ENCODE measurements around the gene BCO2.

The BCO2 gene

DNA sequence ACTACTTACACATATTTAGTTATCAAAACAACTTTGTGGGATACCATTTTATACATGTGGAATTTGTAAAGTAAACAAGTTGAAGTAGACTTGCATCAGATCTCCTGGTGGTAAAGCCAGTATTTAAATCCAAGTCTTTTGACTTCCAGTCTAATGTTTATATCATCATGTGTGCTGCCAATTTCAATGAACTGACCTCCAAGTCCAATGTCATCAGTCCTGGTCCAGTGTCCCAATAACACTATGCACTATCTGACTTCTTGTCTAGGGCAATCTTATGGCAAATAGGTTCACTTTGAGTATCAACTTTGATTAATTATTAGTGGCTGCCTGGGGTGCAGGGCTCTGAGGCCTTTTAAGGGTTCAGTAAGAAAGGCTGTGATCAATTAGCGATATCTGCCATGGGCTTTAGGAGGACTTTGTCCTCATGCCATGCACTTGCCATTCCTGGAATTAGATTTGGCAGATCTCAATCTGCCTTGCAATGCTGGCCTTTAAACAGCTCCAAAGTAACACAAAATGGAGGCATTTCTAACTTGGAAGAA is 41.3 kb downstream of the BCO2 start:
- no peaks in the 10 kb centered on the region for H3K4me1 ChIP-seq (ENCODE audit: insufficient read depth, low read length)
- no peaks in the 10 kb centered on the region for H3K9me3 ChIP-seq (ENCODE audit: control insufficient read depth, insufficient read depth, low read length)
- H3K36me3 ChIP-seq (ENCODE audit: insufficient read depth, low read length): no peaks in the 10 kb centered on the region
- no peak overlapping the region for H3K9ac ChIP-seq (ENCODE audit: low read depth, low read length)

DNA sequence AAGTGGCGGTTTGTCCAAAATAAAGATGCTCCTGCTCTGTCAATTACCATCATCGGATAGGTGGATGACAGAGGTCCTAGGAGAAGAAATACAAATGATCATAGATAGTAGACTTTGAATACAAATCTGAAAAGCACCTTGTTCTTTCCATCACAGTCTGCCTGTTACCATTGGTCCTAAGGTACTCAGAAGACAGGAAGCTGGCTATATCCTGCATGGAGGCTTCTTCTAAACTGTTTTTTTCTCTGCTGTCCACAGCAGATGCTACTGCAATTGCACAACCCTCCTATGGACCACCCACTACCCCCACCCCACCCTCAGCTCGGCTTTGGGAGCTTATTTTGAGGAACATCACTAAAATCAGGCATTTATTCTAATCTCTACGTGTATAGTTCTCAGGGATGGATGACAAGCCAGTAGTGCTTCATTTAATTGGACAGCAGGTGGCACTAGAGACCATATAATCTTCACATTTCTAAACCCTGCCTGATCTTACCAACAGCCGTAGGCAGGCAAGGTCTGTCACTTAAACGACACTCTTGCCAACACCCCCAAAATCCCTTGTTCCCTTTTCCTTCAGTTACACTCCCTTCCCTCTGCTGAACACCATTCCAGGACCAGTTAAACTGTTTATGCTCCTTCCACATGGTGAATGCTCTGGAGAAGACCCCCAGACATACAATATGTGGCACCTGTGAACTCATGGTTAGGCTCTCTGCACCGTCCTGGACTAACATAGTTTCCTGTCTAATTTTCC is 44.3 kb downstream of the BCO2 start:
- Histone ChIP-seq H3K9me3 (ENCODE audit: control insufficient read depth, insufficient read depth, low read length) (no peaks in the 10 kb centered on the region), H3K36me3 (ENCODE audit: insufficient read depth, low read length) (no peaks in the 10 kb centered on the region), H3K9ac (ENCODE audit: low read depth, low read length) (no peak overlapping the region), H3K4me1 (ENCODE audit: insufficient read depth, low read length) (no peaks in the 10 kb centered on the region)

DNA sequence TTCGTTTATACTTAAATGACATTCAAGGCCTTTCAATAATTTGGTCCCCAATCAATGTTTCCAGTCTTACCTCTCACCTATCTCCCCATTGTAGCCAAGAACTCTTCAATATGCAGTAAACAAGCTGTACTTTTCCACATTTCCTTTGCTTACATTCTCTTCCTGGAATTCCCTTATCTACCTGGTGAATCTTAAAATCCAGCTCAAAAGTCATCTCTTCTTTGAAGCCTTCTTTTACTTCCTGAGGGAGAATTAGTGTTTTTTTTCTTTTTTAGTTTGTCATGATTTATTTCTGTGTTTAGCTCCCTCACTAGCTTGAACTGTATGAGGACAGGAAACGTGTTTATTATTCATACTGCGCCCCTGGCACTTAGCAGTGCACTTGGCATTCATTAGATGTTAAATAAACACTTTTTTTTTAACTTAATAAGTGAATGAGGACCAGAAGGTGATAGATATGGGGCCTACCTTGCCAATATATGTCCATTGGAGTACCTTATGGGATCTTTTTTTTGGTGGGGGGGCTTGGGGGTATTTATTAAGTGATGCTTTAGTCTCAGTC is 46.0 kb downstream of the BCO2 start:
- H3K9me3 ChIP-seq (ENCODE audit: control insufficient read depth, insufficient read depth, low read length): no peaks in the 10 kb centered on the region
- H3K4me1 ChIP-seq (ENCODE audit: insufficient read depth, low read length): no peaks in the 10 kb centered on the region
- H3K9ac ChIP-seq (ENCODE audit: low read depth, low read length): no peak overlapping the region
- no peaks in the 10 kb centered on the region for H3K36me3 ChIP-seq (ENCODE audit: insufficient read depth, low read length)

DNA sequence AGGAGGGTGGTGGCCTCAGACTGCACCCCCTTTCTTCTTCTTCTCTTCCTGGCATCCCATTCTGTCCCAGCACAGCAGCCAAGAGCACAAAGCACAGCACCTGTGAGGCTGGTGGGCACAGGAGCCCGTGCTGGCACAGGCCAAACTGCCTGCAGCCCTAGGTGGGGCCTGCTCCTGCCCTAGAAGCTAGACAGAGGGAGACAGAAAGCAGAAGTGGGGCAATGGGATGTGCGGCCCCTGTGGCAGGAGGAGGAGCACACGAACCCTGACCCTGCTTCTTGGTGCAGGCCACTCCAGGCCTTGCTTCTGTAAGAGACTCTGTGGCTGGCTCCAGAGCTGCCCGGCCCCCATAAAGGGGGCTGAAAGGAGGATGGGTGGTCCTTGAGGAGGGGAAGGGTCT is 47.0 kb downstream of the BCO2 start:
- Histone ChIP-seq H3K9ac (ENCODE audit: low read depth, low read length) (no peak overlapping the region), H3K36me3 (ENCODE audit: insufficient read depth, low read length) (no peaks in the 10 kb centered on the region), H3K9me3 (ENCODE audit: control insufficient read depth, insufficient read depth, low read length) (no peaks in the 10 kb centered on the region), H3K4me1 (ENCODE audit: insufficient read depth, low read length) (no peaks in the 10 kb centered on the region)

DNA sequence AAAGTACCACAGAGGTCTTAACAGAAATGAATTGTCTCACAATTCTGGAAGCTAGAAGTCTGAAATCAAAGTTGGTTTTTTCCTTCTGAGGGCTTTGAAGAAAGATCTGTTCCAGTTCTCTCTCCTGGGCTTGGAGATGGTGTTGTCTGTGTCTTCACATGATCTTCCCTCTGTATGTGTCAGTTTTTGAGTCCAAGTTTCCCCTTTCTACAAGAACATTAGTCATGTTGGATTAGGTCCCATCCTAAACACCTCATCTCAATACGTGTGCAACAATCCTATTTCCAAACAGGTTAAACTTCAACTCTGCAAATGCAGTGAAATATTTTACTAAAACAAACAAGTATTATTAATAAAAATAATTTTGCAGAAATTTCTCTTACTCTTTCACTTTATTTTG is 47.8 kb downstream of the BCO2 start:
- Histone ChIP-seq H3K9ac (ENCODE audit: low read depth, low read length) (no peak overlapping the region), H3K9me3 (ENCODE audit: control insufficient read depth, insufficient read depth, low read length) (no peaks in the 10 kb centered on the region), H3K36me3 (ENCODE audit: insufficient read depth, low read length) (no peaks in the 10 kb centered on the region), H3K4me1 (ENCODE audit: insufficient read depth, low read length) (no peaks in the 10 kb centered on the region)

DNA sequence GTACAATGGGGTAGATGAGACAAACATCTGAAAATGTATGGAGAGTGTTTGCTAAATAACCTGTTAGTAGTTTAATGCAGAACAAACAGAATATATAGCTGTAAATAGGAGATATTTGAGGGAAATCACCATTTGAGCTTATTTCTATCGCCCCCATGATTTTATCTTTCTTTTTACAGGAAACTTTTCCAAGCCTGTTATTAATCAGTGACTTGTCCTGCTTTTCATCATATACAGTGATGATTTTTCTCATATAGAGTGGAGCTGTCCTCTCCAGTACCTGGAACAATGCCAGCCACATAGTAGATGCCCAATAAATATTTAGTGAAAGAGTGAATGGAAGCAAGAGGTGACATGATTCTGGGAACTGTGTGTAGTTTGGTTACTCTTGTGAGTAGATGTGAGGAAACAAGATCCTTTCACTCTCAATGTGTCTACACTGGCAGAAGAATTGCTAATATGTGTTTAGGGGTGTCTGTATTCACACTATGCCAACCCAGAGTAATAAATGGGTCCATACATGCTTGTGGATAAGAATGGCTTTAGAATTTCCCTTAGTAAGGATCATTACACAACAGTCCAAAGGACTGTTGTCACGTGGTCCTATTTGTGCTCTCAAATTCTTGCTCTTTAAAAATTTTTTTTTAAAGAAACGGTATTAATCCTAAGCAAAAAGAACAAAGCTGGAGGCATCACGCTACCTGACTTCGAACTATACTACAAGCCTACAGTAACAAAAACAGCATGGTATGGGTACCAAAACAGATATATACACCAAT is 48.6 kb downstream of the BCO2 start:
- no peaks in the 10 kb centered on the region for H3K4me1 ChIP-seq (ENCODE audit: insufficient read depth, low read length)
- no peak overlapping the region for H3K9ac ChIP-seq (ENCODE audit: low read depth, low read length)
- H3K36me3 ChIP-seq (ENCODE audit: insufficient read depth, low read length): no peaks in the 10 kb centered on the region
- H3K9me3 ChIP-seq (ENCODE audit: control insufficient read depth, insufficient read depth, low read length): no peaks in the 10 kb centered on the region

DNA sequence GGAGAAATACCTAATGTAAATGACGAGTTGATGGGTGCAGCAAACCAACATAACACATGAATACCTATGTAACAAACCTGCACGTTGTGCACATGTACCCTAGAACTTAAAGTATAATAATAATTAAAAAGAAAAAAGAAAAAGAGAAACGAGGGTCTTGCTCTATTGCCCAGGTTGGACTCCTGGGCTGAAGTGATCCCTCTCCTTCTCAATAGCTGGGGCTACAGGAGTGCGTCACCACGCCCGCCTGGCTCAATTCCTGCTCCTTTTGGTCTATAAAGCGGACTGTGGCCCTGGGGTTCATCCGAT is 50.4 kb downstream of the BCO2 start:
- H3K4me1 ChIP-seq (ENCODE audit: insufficient read depth, low read length): no peaks in the 10 kb centered on the region
- peak overlapping the region; percentile 92 for H3K9ac ChIP-seq (ENCODE audit: low read depth, low read length)
- no peaks in the 10 kb centered on the region for H3K9me3 ChIP-seq (ENCODE audit: control insufficient read depth, insufficient read depth, low read length)
- H3K36me3 ChIP-seq (ENCODE audit: insufficient read depth, low read length): peaks cover 3% of the 10 kb centered on the region; the same call in 1 of the 2 replicates

DNA sequence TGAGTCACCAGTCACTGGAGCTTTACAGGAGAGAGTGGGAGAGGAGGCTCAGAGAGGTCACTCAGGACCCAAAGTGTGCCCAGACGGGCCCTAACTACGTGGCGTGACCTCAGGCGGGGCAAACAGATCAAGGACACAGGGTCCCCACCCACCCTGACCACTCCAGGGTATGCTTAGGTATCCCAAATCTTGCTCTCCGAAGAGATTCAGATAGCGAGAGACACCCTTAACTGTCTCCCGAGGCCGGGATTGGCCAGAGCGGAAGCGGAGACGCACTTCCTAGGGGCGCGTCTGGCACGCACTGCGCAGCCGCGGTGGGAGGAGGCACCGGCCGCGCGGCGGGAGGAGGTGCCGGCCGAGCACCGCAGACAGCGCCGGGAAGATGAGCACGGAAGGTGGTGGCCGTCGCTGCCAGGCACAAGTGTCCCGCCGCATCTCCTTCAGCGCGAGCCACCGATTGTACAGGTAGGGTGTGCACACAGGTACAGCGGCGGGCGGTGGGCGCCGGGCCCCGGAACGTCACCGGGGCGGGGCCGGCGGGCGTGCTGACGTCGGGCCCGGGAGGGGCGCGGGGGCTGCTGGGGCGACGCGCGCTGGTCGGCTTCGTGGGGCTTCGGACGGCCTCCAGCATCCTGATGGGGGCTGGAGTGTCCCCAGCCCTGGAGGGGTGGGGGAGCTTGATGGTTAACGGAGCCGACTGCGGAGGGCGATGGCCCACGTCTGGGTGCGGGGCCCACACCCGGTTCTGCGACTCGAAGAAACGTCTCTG is 50.9 kb downstream of the BCO2 start, which contains the start of gene PTS:
PTS (plus strand) TSS at position 367 of the 769 bp plus-strand sequence; CDS start at position 383, 16 bp downstream.
- Histone ChIP-seq H3K4me1 (ENCODE audit: insufficient read depth, low read length) (no peaks in the 10 kb centered on the region), H3K9me3 (ENCODE audit: control insufficient read depth, insufficient read depth, low read length) (no peaks in the 10 kb centered on the region), H3K9ac (ENCODE audit: low read depth, low read length) (peak within 1 kb of the TSS; percentile 92), H3K36me3 (ENCODE audit: insufficient read depth, low read length) (peaks cover 3% of the 10 kb centered on the region; the same call in 1 of the 2 replicates)

DNA sequence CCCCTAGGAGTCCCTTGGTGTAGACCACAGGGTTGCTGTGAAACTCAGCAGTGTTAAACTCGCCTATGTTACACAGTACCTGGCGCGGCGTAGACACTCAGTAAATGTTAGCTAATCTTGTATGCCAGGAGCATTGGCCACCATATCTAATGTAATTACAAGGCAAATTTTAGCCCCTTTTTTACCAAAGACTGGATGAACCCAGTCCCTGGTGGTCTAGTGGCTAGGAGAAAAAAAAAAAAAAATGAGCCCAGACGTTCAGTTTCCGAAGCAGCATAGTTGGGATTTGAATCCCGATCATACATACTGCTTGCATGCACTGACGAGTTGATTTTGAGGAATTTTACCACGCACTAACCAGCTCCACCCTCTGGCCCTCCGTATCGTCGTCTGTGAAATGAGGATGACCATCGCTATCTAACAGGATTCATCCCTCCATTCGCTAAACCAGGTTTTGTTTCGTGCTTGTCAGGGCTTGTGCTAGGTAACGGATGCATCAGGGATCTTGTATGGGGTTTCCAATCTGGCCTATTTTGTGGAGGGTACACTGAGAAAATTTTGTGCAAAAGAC is 51.6 kb downstream of the BCO2 start:
- H3K36me3 ChIP-seq (ENCODE audit: insufficient read depth, low read length): peaks cover 3% of the 10 kb centered on the region; the same call in 1 of the 2 replicates
- H3K9ac ChIP-seq (ENCODE audit: low read depth, low read length): peak overlapping the region; percentile 92
- no peaks in the 10 kb centered on the region for H3K9me3 ChIP-seq (ENCODE audit: control insufficient read depth, insufficient read depth, low read length)
- no peaks in the 10 kb centered on the region for H3K4me1 ChIP-seq (ENCODE audit: insufficient read depth, low read length)

DNA sequence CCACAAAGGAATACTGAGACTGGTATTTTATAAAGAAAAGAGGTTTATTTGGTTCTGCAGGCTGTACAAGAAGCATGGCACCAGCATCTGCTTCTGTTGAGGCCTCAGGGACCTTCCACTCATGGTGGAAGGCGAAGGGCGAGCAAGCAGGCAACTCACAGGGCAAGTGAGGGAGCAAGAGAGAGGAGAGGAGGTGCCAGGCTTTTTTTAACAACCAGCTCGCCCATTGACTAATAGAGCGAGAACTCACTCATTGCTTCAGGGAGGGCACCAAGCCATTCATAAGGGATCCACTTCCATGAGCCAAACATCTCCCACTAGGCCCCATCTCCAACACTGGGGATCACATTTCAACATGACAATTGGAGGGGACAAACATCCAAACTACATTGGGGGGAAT is 52.2 kb downstream of the BCO2 start:
- Histone ChIP-seq H3K4me1 (ENCODE audit: insufficient read depth, low read length) (no peaks in the 10 kb centered on the region), H3K36me3 (ENCODE audit: insufficient read depth, low read length) (peaks cover 3% of the 10 kb centered on the region; the same call in 1 of the 2 replicates), H3K9me3 (ENCODE audit: control insufficient read depth, insufficient read depth, low read length) (no peaks in the 10 kb centered on the region), H3K9ac (ENCODE audit: low read depth, low read length) (peak overlapping the region; percentile 92; the same call in 1 of the 2 replicates)

DNA sequence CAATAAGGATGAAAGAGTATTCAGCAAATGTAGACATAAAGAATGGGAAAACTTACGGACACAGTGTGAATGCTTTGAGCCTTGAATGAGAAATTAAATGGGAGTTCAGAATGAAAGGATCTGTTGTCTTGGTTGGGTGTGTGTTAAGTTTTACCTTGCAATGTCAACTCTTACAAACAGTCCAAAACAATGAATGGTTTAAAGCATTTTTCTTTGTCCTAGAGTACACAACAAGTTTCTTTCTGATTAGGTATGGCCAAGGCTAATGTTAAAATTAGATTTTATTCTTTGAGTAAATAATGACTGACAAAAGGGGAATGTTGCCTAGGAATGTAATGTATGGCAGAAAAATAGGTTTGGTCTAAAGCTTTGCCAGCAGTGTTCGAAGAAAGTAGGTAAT is 53.4 kb downstream of the BCO2 start:
- Histone ChIP-seq H3K36me3 (ENCODE audit: insufficient read depth, low read length) (peaks cover 3% of the 10 kb centered on the region; the same call in 1 of the 2 replicates), H3K4me1 (ENCODE audit: insufficient read depth, low read length) (no peaks in the 10 kb centered on the region), H3K9ac (ENCODE audit: low read depth, low read length) (no peak overlapping the region), H3K9me3 (ENCODE audit: control insufficient read depth, insufficient read depth, low read length) (no peaks in the 10 kb centered on the region)

DNA sequence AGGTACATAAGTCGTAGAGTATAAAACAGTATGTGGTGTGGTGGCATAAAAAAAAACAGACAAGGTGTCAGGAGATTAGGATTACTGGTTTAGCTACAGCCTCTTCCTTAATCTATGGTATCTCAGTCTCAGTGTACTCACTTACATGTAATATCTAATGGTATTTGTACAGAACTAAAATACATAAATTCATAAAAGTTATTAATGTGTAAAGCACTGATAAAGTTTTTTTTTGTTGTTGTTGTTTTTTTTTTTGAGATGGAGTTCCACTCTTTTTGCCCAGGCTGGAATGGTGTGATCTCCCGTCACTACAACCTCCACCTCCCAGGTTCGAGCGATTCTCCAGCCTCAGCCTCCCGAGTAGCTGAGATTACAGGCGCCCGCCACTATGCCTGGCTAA is 53.8 kb downstream of the BCO2 start:
- no peaks in the 10 kb centered on the region for H3K4me1 ChIP-seq (ENCODE audit: insufficient read depth, low read length)
- H3K9me3 ChIP-seq (ENCODE audit: control insufficient read depth, insufficient read depth, low read length): no peaks in the 10 kb centered on the region
- H3K9ac ChIP-seq (ENCODE audit: low read depth, low read length): no peak overlapping the region
- H3K36me3 ChIP-seq (ENCODE audit: insufficient read depth, low read length): peaks cover 3% of the 10 kb centered on the region; the same call in 1 of the 2 replicates

DNA sequence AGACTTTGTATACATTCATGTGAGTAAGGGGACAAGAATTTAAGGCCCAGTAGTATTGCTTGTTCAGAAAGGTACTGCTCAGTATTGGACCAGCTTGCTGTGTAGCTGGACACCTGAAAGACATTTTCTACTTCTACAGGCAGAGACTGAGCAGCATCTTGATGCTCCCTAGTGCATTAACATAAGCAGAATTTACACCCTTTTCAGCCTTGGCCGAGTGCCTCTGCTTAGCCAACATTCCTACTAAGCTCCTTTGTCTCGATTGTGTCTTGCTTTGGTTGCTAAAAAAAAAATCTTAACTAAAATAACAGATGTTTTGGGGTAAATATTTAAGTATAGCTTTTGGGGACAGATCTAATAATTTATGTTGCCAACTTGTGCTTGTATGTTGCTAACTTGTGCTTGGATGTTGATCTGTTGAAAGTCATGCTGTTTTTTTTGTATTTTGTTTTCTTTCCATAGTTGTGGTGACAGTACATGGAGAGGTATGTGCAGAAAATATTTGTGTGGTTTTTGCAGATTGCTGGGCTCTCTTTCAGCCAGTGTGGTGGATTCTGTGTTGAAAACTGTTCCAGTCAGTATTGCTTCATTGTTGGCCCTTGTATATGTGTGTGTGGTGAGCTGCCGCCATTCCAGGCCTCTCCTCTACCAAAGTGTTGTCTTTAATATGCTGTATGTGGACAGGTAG is 54.6 kb downstream of the BCO2 start:
- H3K9ac ChIP-seq (ENCODE audit: low read depth, low read length): no peak overlapping the region
- peaks cover 3% of the 10 kb centered on the region; the same call in 1 of the 2 replicates for H3K36me3 ChIP-seq (ENCODE audit: insufficient read depth, low read length)
- H3K9me3 ChIP-seq (ENCODE audit: control insufficient read depth, insufficient read depth, low read length): no peaks in the 10 kb centered on the region
- H3K4me1 ChIP-seq (ENCODE audit: insufficient read depth, low read length): no peaks in the 10 kb centered on the region

Measured in ES-I3 (cell line).